SH-SY5Y (cell line): Measurements from ENCODE around the gene ASMTL.

Source experiments
- GATA2 ChIP-seq: IDR thresholded peaks from 2 replicates; pipeline ENCODE4 v1.6.1; 2011; ENCODE audit warnings: mild to moderate bottlenecking, low read depth, low read length
- GATA3 ChIP-seq: IDR thresholded peaks from 2 replicates; pipeline ENCODE4 v1.6.1; 2011; ENCODE audit warnings: low read depth, mild to moderate bottlenecking, low read length, moderate library complexity

GRCh38 chrX:1361910-1362309, 90.8 kb downstream of the ASMTL start:
- no peak for TF ChIP-seq GATA2
- TF ChIP-seq GATA3, result no peak
